HG03175 (cell line): Measurements from ENCODE around the gene NHS.

Experiments
- ATAC-seq: cut with Tn5 transposase; IDR thresholded peaks from one replicate; pipeline ENCODE4 v1.9.1; 2021; ENCODE audit warnings: mild to moderate bottlenecking, moderate library complexity; ENCODE audit not compliant: unreplicated experiment

Gene NHS

DNA sequence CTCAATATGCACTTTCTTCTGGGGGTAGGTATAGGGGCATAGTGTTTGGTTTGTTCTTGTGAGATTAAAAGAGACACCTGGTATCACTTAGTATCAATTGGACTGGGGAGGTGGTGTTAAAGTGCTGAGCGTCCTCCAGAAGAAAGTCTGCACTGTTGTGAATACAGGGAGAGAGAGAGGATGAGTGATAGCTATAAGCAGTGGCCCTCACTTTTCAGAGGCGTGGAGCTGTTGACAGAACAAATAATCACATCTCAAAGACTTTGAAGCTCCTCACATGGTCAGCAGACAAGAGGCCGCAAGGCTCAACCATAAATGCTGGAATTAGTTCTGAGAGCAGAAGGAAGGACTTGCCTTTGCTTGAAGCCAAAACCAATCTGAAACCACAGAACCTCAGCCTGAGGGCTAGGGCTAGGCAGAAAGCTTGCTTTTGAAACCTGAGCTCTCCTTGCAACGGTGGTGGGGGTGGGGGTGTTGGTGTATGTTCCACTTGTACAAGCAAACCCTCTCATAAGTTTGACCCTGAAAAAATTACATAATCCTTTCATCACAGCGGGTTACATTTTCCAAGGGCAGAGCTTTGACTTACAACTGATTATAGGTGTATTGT is 239.1 kb downstream of the NHS start:
- ATAC-seq: peak; percentile 61

DNA sequence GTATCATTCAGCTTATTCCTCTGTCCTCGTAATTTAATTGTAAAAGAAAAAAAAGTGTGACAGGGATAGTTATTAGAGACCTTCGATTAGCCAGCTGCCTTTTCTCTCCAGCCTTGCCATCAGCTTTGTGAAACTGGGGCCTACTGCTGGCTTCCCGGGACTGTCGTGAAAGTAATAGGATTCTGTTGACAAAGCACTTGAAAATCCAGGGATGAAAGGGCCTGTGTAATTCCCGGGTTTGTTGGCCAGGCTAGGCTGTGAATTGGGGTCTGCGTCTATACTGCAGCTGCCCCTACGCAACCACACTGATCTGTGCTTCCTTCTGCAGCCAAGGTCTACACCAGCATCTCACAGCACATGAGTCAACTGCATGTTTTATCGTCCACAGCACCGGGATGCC is 241.9 kb downstream of the NHS start:
- no peak for ATAC-seq

DNA sequence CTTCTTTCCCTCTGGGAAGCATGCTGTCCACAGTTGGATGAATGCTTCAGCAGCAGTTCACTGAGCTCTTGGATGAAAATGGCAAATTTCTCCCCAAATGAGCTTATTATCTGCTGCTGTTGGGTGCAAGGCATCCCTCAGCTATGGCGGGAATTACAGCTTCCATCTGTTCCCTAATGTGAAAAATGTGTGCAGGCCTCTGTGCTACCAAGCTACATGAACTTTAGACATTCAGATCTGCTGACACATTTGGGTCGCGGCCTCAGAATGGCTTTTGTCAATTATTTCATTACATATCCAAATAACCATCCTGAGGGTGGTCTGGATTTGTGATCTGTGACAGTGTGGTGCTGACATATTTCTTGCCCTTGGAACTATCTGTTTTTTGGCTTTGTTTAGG is 242.8 kb downstream of the NHS start:
- no peak for ATAC-seq

DNA sequence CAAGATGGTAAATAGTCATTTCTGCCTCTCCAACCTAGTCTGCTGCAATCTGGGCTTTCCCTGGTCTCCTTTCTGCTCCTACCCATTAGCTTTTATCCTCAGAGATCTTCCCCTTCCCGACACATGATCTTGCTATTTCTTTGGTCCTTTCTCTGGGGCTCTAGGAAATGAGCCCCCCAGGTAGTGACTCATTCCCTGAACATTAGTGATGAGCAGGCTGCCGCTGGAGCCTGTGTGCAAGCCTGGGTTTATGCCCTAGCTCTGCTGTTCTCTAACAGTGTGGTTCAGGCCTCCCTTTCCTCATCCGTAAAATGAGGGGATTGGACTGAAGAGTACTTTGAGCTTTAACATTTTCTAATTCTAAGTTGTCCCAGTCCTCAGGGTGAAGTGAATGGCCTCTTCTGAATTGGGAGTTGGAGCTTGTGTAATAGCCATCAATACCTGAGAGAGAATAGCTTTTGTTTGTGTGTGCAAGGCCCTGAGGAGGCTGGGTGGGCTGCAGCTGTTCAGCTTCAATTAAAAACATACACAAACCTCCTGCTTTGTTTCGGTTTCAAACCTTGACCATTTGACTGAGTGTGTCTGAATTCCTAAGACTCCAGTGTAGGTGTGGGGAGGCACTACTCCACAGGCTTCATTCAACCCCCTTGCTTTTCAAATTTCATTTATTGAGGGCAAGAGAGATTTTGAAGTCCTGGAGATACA is 246.7 kb downstream of the NHS start:
- no peak for ATAC-seq

DNA sequence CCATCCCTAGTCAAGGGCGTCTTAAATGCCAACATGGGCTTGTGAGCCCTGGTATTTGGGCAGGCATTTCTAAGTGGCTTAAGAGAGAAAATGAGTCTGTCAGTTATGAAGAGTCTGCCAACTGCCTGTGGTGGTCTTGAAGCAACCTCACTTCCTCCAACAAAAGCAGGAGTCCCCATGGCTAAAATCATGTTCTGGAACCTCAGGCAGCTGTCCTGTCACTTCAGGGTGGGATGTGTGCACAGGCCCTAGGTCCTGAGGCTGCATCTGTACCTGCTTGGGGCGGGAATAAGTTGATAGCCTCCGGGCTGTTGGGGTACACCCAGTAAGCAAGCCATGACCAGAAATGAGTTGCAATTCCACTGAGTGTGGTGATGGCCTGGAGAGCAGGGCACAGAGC is 247.3 kb downstream of the NHS start:
- ATAC-seq: no peak

DNA sequence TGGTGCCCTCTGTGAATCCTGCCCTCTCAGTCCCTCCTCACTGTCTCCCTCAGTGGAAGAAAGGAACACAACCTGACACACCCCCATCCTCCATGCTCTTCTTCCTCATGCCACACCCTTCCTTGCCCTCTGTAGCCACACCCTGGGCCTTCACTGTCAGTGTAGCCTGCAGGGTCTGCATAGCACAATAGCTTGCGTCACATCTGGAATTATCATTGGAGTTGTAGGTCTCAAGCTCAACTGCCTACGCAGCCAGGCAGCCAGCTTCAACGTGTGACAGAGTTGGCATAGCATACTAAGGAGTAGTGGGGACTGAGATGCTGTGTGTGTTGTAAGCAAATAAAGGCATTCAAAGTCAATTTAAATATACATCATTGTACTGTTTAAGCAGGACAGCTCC is 248.8 kb downstream of the NHS start:
- ATAC-seq: no peak

DNA sequence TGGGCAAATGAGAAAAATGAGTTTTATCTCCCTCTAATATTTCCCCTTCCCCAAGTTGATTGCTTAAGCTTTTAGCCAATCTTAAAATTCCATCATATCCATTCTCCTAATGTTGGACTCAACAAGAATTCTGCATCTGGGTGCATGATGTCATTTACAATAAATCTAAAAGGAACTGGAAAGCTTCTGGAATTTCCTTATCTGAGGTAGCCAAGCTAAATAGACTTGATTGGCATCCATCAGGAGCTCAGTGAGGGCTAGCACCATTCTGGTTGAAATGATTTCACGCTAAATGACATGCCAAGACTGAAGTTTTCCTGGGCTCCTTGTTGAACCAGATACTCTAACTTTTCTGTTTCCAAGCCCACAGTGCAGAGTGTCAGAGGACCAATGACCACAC is 252.0 kb downstream of the NHS start:
- no peak for ATAC-seq

DNA sequence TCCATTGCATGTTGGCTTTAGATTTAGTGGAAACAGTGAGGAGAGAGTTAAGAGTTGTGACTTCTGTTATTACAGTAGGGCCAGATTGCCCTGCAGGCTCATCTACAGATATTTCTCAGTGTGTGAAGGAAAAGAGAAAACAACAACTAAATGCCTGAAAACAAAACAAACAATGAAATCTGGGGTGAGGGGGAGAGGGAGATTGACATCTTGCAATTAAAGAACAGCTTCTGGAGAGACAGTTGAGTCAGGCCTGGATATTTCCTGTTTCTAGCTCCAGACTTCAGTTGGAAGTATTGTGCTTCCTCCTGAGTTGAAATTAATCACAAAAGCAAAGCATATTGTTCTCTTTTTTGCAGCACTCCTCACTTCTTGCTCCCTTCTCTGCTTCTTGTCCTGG is 254.0 kb downstream of the NHS start:
- no peak for ATAC-seq

DNA sequence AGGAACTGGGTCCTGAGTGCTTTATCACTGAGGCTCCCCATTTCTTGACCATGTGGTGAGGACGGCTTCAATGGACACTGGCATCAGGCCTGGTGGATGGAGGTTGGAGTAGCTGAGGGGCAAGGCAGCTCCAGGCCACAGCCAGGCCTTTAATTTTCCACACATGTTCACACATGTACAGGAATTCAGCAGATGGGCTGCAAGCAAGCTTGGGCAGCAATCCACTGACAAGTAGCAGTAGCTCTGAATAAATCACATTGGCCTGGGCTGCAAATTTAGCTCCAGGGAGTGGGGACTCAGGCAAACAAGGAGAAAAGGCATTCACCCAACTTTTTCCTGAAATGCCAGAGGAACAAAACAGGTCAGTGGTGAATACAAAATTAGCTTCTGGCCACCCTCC is 254.5 kb downstream of the NHS start:
- ATAC-seq: no peak

DNA sequence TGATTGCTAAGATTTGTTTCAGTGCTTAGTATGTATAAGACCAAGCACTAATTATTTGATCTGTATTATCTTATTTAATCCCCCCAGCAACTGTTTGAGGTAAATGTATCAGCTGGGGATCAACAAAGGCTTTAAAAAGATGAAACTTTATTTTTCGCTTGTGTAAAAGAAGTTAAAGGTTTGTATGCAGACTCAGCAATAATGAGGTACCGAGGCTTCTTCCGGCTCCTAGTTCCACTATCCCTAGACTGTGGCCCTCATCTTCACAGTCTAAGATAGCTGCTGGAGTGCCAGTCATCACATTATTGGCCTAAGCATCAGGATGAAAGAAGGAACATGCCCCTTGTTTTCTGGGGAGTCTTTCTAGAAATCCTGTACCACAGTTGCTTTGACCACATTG is 256.6 kb downstream of the NHS start:
- no peak for ATAC-seq

DNA sequence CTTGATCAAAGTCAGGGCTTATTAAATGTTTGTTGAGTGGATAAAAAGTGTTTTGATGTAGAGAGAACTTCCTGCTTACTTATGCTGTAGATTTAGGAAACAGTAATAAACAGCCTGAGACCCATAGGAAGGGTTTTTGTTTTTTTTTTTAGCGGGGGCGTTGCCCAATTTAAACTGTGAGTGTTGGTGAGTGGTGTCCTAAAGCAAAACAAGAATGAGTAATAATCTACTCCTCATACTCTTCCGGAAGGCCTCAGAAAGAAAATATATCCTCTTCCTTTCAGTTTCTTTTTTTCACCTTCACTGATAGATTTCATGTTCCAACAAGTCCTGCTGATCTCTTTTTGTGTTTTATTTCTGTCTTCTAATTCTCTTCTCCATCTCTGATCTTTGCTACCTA is 257.9 kb downstream of the NHS start:
- ATAC-seq: peak; percentile 70

DNA sequence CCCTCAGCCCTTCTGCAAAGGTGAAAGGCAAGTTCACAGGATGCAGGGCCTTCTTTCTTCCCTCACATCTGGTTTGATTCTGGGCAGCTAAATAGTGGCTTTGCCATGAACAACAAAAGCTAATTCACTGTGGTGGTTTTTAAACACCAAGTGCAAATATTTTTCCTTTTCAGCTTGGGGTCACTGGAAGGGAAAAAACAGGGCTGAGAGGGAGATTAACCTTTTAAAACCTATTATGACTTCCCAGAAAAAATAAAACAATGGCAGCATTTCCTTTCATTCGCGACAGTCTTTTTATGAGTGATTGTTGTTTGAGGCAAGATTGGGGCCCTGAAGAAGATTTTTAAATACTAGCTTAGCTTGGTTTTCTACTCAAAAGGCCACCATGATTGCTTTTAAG is 258.5 kb downstream of the NHS start:
- ATAC-seq: no peak

DNA sequence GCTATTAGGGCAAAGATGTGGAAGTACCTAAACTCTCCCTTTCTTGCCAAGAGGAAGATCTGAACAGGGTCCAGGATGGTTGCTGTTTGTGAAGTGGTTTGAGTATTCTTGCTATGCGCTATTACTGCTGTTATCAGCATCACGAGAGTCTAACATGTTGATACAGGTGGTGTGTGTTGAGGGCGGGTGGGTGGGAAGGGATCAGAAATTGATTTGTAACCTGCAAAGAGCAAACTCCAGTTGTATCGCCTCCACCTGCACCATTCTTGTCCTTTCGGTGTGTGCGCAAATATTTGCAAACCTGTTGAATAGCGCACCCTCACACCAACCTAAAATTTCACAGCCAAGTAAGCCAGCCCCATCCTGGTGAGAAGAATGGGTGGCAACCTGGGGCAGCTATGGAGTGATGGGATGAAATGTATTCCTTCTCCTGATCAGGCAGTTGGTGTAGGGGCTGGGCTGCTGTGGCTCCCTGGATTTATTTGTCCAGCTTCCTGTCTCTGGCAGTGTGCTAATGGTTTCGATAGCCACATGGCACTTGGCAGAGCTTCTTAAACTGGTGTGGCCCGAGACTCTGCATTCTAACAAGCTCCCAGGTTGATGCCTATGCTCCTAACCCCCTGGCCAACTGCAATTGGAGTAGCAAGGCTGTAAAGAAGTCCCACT is 259.7 kb downstream of the NHS start:
- no peak for ATAC-seq

DNA sequence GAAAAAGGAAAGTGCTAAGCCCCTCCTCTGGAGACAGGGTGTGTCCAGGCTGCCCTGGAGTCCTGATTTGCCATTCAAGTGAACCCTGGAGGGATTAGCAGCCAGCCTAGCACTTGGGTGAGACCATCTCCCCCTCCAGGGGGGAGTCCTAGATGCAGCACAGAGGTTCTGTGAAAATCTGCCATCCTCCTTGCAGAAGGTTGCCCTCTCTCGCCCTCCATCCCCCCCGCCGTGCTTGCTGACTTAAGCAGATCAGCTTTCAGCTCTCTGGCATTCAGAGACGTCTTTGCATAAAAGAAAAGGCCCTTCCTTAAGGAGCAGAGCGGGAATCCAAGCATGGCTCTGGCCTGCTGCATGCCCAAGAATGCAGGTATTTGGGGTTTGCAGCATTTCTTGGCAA is 260.2 kb downstream of the NHS start:
- no peak for ATAC-seq

DNA sequence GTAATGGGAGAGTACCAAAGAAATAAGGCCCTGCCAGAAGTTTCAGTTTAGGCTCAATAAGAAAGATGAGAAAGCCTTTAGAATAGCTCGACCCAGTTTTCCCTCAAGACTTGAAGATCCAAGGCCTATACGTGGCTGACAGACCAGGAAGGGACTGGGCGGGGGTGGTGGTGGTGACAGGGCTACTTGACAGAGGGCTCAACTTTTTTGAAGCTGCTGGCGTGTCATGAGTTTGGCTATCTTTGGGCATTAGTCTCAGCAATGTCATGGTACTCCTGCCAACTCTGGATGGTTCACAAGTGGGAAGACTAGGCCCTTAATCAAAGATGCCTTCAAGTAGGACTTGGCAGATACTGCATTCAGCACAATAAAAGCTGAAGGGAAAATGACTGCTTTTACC is 262.2 kb downstream of the NHS start:
- ATAC-seq: no peak

DNA sequence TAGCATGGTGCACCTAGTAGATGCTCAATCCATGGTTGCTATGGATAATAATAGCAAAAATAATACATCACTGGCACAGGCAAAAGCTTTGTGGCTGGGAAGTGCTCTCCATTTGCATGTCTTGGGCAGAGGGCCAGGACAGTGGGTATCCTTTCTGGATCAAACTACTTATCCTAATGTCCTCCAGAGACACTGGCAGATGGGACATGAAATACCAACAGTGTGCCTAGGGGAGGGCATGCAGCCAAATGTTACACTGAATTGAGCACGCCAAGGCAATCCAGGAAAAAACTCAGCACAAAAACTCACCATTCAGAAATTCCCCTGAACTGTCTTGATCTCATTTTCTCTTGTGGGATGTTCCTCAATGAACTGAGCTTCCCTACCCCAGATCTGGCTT is 263.7 kb downstream of the NHS start:
- ATAC-seq: no peak

DNA sequence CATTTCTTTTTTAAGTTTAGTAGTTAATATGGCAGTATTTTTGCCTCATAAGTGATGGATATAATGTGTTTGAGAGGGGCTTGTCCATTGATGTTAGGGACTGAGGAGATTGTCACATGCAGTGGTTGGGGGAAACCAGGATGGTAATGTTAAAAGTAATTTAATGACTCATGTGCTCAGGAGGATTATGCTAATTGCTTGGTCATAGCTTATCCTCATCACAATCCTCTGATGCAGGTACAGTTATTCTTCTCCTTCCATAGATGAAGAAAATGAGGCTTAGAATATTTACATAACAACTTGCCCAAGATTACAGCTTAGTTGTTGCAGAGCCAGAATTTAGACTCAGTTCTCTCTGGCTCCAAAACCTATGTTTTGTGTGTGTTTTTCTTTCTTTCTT is 267.9 kb downstream of the NHS start:
- ATAC-seq: no peak

DNA sequence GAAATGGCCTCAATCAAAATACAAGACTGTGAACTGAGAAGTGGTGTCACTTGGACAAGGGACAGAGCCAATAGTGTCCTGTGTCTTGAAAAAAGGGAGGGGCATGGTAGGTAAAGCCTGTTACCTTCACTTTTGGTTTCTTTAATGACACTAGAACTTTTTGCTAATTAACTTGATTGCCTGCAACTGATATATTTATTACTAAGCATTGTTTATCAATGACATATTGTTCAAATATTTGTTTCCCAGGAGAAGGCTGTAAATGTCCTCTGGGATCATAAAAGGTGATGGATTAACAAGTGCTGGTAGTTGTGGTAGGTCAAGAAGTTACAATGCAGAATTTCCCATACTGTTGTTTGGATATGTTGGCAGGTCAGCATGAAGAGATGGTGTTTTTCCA is 268.5 kb downstream of the NHS start:
- ATAC-seq: no peak

DNA sequence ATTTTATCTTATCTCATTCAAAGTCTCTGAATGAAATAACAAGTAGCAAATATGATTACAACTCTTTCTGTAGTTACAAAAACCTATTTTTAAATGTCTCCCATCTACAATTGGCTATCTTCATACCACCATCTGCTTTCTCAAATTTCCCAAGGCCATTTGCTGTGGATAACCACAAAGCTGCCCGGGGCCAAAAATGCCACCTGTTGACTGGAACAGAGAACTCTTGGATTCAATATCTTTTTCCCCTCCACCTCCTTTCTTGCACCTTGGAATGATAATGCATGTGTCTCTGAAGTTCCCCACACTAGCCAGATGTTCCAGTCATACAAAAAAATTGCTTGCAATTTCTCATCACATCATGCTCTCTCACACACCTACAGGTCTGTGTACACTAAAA is 269.0 kb downstream of the NHS start:
- ATAC-seq: no peak

DNA sequence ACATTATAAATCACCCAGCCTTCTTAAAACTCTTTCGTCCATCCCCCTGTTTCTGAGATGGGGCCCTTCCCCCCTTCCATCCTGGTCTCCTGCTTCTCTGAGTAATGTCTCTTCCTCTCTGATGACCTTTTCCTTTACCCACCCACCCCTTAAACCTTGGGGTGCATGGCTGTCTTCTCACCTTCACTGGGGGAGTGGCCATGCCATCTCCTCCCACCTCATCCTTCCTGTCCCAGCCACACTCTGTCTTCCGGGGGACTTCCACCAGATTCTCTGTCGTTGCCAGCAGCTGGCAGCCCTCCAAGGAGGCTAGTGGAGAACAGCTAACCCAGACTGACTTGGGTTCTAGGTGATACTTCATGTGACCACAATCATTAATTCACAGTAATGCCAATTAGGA is 279.1 kb downstream of the NHS start:
- no peak for ATAC-seq

DNA sequence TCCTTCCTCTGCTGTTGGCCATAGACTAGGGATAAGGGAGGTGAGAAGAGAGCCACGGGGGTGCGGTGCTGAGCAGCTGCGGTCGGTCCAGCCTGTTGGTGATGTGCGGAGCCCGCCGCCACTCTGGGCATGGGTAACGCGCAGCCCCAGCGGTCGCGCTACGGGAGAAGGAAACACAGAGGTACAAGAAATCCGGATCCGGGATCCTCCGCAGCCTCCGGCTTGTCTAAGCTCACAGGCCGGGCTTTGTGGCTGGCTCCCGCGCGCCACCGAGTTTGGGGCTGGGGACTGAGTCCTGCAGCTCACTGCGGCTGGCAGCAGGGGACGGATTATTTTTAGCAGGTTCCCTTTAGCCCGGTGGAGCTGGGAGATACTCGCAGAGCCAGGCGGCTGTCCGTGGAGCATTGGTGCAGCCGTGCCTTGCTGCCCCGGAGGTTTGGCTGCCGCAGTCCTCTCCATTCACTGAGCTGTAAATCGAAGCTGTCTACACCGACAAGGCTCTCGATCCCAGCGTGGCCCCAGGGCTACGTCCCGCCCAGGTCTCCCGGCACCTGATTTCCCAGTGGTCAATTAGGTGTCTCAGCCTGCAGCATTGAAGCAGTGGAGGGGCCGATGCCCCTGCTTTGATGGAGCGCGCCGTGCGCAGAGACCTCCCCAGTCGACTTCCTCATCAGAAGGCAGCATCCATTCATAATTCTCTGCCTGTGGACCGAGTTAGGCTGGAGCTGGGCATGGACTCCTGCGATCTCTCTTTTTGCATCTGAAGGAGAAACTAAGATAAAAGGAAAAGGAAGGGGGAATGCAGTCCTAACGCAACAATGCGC is 280.4 kb downstream of the NHS start:
- no peak for ATAC-seq

DNA sequence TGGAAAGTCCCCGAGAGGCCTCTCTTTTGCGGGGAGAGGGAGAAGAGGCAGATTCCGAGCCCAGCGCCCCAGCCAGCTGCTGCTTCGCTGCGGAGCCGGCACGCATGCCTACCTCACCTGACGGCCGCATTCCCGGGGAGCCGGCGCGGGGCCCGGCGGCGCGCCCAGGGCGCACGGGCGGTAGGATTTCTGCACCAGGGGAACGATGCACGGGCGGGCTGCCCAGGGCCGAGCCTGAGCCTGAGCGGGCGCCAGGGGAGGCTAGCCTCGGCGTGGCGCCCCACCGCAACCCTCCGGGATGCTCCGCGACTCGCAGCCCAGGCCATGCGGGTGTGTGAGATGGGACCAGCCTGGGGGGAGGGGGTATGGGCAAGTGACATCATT is 281.0 kb downstream of the NHS start:
- no peak for ATAC-seq
